GM19238 (cell line): Measurements from ENCODE around the gene UNC5CL.

Source experiments
- DNase-seq: peaks from one replicate; pipeline ENCODE4 v3.0.0; 2011; ENCODE audit warnings: low spot score; ENCODE audit not compliant: insufficient read length

UNC5CL gene

DNA sequence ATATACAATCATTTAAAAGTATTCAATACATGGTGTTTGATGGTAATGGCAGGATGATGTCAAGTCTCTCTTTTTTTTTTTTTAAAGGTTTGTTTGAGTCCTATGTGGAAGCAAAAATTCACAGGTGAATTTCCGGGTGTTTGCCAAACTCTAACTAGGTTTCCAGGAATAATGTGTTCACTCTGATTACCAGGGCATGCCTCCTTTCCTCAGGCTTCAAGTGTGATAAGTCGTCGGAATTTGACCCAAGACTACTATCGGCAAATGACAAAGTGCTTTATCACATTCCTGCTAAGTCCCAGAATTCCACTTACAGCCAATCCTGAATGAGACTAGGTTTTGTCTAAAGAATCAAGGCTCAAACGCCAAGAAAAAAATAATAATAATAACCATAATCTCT, 25.8 kb upstream of the UNC5CL start:
- no peak for DNase-seq

DNA sequence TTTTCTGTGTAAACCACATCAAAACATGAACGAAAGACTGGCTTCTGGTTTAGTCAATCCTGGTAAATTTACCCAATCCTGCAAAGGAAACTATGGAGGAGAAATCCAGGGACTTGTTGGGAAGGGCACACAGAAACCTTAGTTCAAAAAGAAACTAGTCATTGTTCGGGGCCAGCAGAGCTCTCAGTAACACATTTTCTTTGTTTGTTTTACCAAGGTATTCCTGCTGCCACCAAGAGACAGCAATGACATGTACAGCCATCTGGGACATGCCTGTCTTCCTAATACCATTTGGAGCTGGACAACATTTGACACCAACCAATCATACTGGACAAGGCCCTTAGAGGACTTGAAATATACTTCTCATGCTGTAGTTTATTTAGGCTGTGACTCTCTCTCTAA, 24.9 kb upstream of the UNC5CL start:
- DNase-seq = no peak

DNA sequence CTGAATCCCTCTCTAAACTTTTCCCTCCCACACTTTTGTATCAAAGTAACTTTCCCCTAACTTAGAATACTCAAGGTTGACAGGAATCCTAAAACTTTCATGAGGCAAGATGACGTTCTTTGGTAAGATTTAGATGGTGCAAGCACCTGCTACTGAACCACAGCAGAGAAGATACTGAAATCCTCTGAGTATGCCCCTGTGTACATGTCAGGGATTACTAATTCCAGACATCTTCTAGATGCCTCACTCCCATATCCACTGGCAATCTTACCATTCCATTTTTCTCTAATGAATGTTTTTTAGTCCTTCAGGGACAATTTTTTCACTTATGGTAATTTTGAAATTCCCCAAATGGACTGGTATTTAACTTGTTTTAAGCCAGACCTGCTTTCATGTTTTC, 23.0 kb upstream of the UNC5CL start:
- DNase-seq = no peak

DNA sequence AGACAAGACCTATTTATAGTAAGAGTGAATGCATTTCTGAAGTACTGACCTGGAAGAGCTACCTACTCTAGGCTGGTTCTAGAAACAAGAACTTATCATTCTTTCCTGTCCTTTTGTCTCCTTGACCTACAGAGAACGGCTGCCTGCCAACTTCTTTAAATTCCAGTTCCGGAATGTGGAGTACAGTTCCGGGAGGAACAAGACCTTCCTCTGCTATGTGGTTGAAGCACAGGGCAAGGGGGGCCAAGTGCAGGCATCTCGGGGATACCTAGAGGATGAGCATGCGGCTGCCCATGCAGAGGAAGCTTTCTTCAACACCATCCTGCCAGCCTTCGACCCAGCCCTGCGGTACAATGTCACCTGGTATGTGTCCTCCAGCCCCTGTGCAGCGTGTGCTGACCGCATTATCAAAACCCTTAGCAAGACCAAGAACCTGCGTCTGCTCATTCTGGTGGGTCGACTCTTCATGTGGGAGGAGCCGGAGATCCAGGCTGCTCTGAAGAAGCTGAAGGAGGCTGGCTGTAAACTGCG, 22.2 kb upstream of the UNC5CL start:
- DNase-seq = no peak

DNA sequence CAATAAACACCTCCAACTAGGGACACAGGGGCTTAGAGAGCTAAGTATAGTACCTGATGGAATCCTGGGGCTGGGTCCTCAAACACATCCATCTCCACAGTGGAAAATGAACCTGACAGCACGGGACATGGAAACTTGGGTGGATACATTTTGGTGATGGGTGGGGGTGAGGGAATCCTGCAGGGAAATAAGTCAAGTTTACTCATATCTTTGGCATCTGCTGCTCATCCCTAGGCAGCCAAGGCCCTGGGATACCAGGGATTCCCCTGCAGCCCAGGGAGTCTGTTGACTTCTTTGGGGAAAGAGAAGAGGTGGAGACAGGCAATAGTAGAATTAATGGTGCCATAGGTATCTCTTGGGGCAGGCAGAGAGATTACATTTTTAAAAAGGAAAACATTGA, 20.5 kb upstream of the UNC5CL start:
- DNase-seq = no peak

DNA sequence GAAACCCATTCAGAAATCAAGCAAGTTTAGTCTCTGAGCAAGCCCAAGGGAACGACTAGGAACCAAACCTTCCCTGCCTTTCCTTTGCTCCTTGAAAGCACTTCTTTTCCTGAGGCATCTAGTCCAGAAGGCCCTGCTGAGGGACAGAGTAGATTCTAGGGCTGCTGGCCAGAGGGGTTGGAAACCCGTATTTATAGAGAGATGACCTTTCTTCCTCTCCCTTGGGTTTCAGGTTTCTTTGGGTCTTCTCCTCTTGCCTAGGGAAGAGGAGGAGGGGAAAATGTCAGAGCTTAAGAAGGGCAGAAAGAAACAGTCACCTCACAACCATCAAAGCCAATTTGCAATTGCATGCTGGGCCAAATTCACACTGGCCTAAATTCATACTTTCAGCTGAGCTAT, 19.8 kb upstream of the UNC5CL start:
- DNase-seq = no peak

DNA sequence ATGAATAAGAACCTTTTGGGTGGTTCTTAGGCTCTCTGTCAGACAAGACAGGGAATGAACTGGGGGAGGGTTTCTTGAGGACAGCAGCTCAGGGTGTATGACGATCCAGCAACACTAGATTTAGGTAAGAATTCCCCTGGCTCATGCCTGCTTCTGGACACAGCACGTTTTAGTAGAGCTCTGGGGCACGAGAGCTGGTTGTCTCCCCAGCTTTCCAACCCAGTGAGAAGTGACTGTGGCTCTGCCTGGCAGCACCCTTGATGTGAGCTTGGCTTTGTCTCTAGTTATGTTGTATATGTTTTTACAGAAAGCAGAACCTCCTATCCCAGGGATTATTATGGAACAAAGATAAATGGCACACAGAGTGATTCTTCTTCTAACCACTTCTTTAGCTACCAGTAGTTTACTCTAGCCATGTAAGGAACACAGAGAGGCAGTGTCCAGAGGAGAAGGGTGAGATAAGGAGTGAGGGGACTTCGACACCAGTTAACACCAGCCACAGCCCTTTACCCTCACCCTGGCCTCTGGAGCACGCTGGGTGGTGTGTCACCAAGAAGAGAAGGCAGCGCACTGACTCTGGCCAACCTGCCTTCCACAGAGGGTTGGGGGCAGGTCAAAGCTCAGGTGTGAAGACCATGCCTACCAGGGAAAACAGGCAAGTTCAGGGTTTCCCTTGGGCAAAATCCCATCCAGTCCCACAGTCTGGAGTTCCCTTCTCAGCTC, 17.9 kb upstream of the UNC5CL start:
- no peak for DNase-seq

DNA sequence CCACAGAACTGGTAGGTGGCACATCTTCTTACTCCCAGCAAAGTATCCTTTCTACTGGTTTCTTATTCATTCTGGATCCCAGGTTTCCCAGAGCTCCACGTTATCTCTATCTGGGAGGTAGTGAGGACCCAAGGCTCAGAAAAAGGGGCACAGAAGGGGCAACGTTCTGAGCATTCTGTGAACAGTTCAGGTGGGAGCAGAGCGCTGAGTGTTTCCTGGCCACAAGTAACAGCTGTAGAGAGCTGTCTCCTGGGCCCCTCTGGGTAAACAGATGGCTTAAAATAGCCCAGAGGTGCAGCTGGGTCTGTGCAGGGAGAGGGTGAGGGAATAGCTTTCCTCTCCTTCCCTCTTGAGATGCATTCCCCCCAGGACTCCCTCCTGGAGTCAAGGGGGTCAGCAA, 16.1 kb upstream of the UNC5CL start:
- DNase-seq = no peak

DNA sequence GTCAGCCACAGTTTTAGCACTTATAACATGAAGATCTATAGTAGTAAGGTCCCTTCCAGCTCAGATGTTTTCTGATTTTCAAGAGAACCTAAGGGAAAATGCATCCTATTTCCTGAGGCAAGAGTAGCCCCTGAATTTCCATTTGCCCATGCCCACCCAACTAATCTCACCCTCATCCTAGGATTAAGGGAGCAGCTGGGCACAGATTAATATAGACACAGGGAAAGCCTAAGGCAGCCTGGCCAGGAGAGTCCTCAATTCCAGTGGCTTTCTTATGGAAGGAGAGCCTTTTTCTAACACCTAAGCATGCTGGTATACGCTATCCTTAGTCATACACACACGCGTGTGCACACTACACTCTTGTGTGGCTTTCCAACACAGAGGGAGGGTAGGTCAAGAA, 15.5 kb upstream of the UNC5CL start:
- DNase-seq = no peak

DNA sequence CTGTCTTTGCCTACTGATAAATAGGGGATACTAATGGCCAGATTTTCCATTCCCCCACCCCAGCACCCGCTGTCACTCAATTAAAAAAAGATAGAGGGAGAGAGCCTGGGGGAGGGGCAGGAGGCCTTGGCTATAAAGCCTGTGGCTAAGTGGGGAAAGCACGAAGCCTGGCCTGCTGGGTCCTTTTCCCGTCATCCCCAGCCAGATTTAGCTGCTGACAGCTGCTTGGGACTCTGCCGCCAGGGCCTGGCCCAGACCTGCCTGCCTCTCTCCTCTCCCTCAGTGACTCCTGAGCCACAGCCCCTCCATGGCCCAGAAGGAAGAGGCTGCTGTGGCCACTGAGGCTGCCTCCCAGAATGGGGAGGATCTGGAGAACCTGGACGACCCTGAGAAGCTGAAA, 14.0 kb upstream of the UNC5CL start, which contains the start of gene APOBEC2:
Gene APOBEC2 (plus strand): TSS at position 162 of the 400 bp plus-strand sequence. CDS start 146 bp downstream, at position 308.
- DNase-seq = no peak

DNA sequence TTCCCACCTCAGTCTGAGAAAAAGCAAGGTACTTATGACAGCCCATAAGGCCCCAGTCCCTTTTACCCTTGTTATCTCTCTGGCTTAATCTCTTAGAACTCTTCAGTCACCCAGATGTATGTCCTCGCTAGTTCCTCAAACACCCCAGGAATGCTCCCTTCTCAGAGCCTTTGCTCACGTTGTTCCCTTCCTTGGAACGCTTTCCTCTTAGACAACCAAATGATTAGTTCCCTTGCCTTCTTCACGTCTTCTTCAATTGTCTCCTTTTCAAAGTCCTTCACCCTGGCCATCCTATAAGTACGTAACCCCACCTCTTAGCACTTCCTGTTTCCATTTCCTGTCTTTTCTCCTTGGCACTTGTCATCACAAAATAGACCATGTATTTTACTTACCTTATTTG, 12.9 kb upstream of the UNC5CL start:
- DNase-seq = no peak

DNA sequence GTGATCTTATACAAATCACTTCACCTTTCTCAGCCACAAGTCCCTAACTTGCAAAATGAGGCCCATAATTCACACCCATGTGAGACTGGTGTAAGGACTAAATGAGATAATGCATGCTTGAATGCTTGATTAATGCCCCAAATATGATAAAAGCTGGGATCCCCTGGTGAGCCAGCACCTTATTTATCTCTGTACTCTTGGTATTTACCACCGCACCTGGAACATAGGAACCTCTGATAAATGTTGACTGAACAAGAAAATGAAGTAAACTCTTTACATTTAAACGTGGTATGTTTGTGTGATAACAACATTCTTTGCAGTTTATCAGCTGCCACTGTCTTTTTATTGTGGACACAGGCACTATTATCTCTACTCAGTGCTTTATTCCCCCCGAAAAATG, 11.5 kb upstream of the UNC5CL start:
- no peak for DNase-seq

DNA sequence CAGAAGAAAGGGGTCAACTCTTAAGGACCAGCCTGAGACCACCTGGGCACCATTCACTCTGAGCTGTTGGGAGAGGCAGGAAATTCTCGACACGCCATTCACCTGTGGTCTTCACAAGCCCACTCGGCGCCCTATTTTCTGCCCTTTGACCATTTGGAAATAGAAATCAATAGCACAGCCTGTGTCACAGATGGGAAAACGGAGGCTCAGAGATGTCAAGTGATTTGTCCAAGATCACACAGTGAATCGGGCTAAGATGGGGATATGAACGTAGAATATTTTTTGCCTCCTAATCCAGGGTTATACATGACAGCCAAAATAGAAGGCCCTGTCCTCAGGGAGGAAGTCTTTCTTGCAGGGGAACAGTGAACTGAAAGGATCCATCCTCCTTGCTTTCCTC, 10.9 kb upstream of the UNC5CL start:
- DNase-seq = no peak

DNA sequence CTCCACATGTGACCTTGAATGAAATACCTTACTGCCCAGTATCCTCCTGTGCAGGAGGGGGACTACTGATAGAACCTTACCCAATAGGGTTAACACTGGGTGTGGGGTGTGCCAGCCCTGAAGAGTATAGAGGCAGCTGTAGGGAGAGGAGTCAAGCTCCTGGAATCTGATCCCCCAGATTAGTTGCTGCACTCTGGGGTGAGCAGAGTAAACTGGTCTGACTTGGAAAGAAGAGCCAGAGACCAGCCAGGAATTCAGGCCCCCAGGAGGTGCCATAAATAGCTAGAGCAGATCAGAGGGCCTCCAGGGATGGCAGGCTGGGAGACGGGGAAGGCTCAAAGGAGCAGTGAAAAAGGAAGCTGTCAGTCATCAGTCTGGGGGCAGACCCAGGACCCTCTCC, 10.5 kb upstream of the UNC5CL start:
- no peak for DNase-seq

DNA sequence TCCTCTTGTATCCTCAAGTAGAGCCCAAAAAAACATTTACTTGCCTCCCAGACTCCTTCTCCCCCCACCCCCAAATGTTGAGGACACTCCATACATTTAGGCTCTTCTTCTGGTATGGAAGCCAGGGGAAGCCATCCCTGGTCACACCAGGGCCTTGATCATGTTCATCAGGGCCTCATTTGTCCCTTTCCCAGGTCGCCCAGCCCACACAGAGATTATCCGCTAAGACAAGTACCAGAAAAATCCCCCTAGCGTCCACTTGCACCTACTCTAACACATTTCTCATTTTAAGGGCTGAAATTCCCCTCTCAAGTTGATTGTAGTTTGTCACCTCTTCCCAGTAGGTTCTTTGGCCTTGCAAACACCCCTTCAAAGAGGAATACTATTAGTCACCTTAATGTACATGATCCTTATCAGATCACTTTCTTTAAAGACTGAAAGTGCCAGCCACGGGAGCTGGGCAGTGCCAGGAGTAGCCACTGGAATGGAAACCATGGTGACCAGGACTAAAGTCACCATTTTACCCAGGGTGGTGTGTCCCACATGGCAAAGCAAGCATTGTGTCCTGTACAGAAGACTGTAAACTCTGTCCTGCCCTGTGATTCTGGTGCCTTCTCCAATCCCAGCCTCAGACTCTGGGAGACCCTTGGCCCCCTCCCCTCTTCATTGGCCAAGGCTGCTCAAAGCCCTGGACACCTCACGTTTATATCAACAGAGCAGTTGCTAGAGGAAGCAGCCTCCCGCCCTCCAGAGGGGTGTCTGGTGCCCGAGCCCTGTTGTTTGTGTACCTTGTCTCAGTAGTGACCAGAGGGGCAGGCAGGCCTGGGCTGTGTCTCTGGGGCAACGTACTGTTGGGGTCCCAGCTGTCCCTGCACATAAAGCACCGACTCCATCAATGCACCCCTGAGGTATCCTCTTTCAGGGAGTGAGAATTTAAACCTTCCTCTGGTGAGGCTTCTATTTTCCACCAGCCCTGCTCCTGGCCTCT, 9.0 kb upstream of the UNC5CL start:
- DNase-seq = no peak

DNA sequence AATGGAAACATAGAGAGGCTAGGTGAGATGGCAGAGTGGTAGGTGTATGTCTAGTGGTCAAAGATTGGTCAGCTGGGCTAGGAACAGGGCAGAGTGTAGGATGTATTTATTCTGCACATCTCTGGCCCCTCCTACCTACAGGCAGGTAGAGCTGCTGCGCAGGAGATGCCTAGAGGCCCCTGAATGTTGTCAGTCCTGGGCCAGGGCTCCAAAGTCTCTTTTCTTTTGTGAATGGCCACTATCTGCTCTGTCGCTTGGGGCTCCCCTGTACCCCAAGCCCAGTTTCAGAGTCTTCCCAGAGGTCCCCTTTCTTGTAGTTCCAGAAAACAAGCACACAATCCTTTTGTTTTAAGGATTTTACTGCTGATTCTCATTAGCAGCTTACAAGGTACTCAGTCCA, 8.3 kb upstream of the UNC5CL start:
- DNase-seq = no peak

DNA sequence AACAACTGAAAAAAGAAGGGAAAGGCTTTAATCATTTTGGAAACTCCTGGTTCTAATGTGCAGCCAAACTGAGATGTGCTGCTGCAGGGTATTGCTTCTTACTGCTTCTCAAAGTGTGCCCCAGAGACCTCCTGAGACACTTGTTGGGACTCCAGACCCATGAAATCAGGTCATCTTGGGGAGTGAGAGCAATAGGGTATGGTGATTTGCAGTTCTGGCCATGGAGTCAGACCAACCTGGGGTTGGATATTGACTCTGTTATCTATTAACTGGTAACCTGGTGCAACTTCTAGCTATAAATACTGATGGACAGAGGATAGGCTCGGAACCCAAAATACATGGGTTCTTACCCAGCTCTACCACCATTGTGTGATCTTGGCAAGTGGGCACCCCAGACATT, 7.1 kb upstream of the UNC5CL start:
- DNase-seq = no peak

DNA sequence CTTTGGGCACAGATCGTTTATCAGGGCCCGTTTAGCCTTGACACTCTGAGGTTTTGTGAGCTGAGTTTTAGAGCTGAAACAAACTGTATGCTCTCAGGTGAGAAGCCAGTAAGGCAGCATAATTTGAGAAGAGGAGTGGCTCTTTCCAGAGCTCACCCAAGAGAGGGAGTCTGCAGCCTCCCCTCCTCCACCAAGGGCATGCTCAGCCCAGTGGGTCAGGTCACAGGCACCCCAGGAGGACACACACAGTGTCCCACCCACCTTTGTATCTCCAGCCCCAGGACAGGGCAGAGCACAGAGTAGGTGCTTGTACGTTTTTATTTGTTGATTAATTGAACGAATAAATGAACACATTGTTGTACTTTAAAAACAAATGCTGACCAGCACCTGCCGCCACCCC, 6.6 kb upstream of the UNC5CL start:
- no peak for DNase-seq

DNA sequence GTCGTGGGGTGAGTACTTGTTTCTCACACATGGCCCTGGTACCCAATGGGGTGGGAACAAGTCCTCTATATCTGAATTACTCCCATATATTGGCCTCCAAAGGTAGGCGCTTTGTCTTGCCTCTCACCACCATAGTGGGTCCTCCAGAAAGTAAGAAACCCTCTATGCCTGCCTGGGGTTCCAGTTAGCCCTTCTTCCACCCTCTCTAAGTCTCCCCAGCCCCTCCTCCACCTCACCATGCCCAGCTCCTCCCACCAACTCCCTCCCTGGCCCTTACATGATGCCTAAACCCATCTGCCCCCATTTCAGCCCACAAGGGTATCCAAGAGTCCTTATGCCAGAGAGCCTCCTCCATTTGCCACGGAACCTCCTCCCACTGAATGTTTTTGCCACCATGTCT, 4.1 kb upstream of the UNC5CL start:
- DNase-seq = no peak

DNA sequence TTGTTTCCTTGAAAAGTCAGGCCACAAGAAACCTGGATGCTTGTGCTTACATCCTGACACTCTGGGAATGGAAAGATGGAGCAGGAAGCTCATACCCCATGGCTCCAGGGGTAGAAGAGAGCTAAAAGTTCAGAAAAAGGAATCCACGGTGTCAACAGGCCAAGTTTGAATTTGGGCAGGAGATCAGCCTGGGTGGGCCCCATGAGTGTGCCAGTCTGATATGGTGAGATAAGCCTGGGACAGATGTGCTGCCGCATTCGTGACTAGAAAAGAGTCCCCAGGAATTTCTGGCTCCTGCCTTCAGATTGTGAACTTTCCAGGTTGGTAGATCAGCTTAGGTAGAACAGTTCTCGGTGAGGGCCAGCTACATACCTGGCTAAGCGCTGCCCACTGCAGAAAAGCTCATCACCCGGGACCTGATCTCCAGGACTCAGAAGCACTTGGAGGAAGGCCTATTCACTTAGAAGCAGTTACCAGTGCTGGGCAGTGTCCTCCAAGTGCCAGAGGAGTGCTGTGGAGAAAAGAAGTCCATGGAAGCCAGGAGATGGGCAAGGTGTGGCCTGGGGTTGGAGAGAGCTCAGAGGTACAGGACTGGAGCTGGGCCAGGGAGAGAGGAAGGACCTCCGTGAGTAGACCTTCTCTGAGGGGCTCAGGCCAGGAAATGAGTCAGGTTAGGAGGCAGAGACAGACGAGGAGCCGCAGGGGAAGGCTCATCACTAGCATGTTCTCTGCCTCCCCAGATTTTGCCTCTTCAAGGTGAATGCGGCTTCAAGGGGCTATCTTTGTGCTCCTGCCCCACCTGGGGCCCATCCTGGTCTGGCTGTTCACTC, 3.4 kb upstream of the UNC5CL start, which contains the start of gene TSPO2:
Gene TSPO2 (plus strand): TSS at position 242 of the 830 bp plus-strand sequence. CDS start 519 bp downstream, at position 761.
- no peak for DNase-seq

DNA sequence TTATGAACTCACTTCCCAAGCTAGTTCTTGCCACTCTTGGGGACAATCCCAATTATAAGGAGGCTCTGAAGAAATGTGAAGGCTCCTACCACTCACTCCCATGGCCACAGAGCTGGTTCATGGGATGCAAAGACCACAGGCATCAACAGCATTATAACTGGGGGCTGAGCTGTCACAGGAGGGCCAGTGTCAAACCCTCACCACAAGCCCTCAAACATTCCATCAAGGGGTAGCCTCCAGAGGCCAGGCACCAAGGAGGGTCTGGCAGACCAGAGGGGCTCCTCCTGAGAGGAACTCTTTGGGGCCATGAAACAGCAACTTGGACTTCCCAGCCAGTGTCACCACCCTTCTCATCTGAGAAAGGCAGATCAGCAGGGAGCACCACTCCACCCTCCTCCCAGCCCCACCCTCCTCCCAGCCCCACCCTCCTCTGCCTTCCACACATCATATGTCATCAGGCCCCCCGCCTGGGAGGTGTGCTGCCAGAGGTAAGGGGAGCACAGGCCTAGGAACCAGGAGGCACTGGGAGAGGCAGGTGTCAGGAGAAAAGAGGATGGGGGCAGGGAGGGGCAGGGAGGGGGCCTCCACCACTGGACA, 2.0 kb upstream of the UNC5CL start:
- no peak for DNase-seq
